Lower leg skin (tissue), 4 donors: ENCODE results near the gene MMD. TPM values are rescaled to one million over a fixed set of nuclear protein-coding genes. Genes with fewer than 3 reads are reported as not detected.

ENCODE experiments used
- DNase-seq, 2 donors: peaks; one replicate each; pipeline ENCODE4 v3.0.0-alpha.2; 2019; ENCODE audit warnings: low spot score in 2 of 2
- H3K4me3 ChIP-seq: fragments of 200-600 bp; sonication (generic); 2 replicates; pipeline ENCODE4 v1.5.1; 2017; ENCODE audit warnings: mild to moderate bottlenecking, low read depth; ENCODE audit not compliant: poor library complexity, severe bottlenecking
- CTCF ChIP-seq, 3 donors: fragments of 450-650 bp; IDR thresholded peaks; one replicate each; pipeline ENCODE4 v1.5.1; 2016; ENCODE audit warnings: antibody characterized with exemption in 3 of 3, mild to moderate bottlenecking in 3 of 3, moderate library complexity in 2 of 3
- POLR2A ChIP-seq, 2 donors: fragments of 450-650 bp; IDR thresholded peaks; one replicate each; pipeline ENCODE4 v1.6.1; 2016 to 2017; ENCODE audit warnings: antibody characterized with exemption in 2 of 2, mild to moderate bottlenecking in 1 of 2, moderate library complexity in 1 of 2
- WGBS, 2 donors: methylation state at CpG; one replicate each; pipeline ENCODE4 v1.1.5; 2018; 5-methylcytosine and 5-hydroxymethylcytosine counted together
- intact Hi-C: fragments of 100-400 bp; cut with DNase I; formaldehyde crosslinking; loops from one replicate; pipeline ENCODE4 v1.15.0; 2023; ENCODE audit warnings: low total_unique reads
- total RNA-seq, 4 donors: library from RNA; depleted of rRNA; stranded (reverse); fragments of >200 nt; gene quantifications; one replicate each; pipeline ENCODE4 v1.1.0, GENCODE V29; 2016

Gene MMD
- total RNA-seq, 4 donors from 2014 or later = 3.2 to 9.7 (median 6.8) TPM

GRCh38 chr17:55452139-55452790, 30.6 kb upstream of the MMD start:
- H3K4me3 ChIP-seq = no peak overlapping the region
- TF ChIP-seq CTCF (IDR thresholded peaks at IDR 0.05) = no peak
- no peak for TF ChIP-seq POLR2A (IDR thresholded peaks at IDR 0.05)
- intact Hi-C loops = no loop called here
- WGBS, 2 donors = 48 to 58% methylated on average over 5 of the region's 5 CpGs
- peak in 1 of 2 donors; percentile 57 for DNase-seq

- 98% methylated on average over 2 of the region's 2 CpGs for WGBS, 2 donors
- intact Hi-C loops = no loop called here
- DNase-seq = no peak
- no peak overlapping the region for H3K4me3 ChIP-seq
- TF ChIP-seq CTCF (IDR thresholded peaks at IDR 0.05) (no peak), POLR2A (IDR thresholded peaks at IDR 0.05) (no peak)
These were observed 30.1 kb upstream of the MMD start for GRCh38 chr17:55451758-55452138.

- WGBS, 2 donors = 75 to 78% methylated on average over 1 of the region's 1 CpG
- DNase-seq = no peak
- H3K4me3 ChIP-seq = no peak overlapping the region
- TF ChIP-seq CTCF (IDR thresholded peaks at IDR 0.05) = no peak
- TF ChIP-seq POLR2A (IDR thresholded peaks at IDR 0.05) = no peak
- intact Hi-C loops = no loop called here
These were observed 29.6 kb upstream of the MMD start for GRCh38 chr17:55451203-55451641.

- no peak overlapping the region for H3K4me3 ChIP-seq
- no peak for TF ChIP-seq POLR2A (IDR thresholded peaks at IDR 0.05)
- no peak for TF ChIP-seq CTCF (IDR thresholded peaks at IDR 0.05)
- WGBS, 2 donors = 87 to 89% methylated on average over 7 of the region's 7 CpGs
- intact Hi-C loops = no loop called here
- DNase-seq = no peak
These were observed 28.7 kb upstream of the MMD start for GRCh38 chr17:55450232-55450825.

- WGBS, 2 donors = 43 to 53% methylated on average over 4 of the region's 4 CpGs
- TF ChIP-seq POLR2A (IDR thresholded peaks at IDR 0.05) (no peak), CTCF (IDR thresholded peaks at IDR 0.05) (no peak)
- H3K4me3 ChIP-seq = no peak overlapping the region
- no peak for DNase-seq
- intact Hi-C loops = no loop called here
These were observed 27.0 kb upstream of the MMD start for GRCh38 chr17:55448681-55449080.
